ENCODE measurements around the gene IGFL3. TPM values are rescaled to one million over a fixed set of nuclear protein-coding genes. Genes with fewer than 3 reads are reported as not detected.

The IGFL3 gene
- total RNA-seq, 4 donors from 2014 or later: not detected

DNA sequence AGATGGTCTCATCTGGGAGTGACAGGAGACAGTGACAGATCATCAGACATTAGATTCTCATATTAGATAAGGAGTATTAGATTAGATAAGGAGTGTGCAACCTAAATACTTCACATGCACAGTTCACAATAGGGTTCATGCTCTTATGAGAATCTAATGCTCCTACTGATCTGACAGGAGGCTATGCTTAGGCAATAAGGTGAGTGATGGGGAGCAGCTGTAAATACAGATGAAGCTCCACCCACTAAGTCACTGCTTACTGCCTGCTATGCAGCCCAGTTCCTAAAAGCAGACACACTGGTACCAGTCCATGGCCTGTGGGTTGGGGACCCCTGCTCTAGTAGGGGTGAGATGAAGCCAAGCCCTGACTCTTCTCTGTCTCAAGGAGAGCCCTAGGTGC is 10.0 kb upstream of the IGFL3 start:
- H3K27ac ChIP-seq (replicated peaks in 1 of 4): peak overlapping the region in 3 of 4 donors; percentile 62 to 78 (median 74)
- TF ChIP-seq POLR2A (IDR thresholded peaks at IDR 0.05; ENCODE audit: low read depth) (no peak), EP300 (IDR thresholded peaks at IDR 0.05) (no peak), POLR2AphosphoS5 (IDR thresholded peaks at IDR 0.05) (no peak)
- TF ChIP-seq, protein P1, sequence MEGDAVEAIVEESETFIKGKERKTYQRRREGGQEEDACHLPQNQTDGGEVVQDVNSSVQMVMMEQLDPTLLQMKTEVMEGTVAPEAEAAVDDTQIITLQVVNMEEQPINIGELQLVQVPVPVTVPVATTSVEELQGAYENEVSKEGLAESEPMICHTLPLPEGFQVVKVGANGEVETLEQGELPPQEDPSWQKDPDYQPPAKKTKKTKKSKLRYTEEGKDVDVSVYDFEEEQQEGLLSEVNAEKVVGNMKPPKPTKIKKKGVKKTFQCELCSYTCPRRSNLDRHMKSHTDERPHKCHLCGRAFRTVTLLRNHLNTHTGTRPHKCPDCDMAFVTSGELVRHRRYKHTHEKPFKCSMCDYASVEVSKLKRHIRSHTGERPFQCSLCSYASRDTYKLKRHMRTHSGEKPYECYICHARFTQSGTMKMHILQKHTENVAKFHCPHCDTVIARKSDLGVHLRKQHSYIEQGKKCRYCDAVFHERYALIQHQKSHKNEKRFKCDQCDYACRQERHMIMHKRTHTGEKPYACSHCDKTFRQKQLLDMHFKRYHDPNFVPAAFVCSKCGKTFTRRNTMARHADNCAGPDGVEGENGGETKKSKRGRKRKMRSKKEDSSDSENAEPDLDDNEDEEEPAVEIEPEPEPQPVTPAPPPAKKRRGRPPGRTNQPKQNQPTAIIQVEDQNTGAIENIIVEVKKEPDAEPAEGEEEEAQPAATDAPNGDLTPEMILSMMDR (IDR thresholded peaks at IDR 0.05): no peak
- H3K36me3 ChIP-seq: no peaks in the 10 kb centered on the region
- no peak overlapping the region for H3K4me3 ChIP-seq
- peak; percentile 68 for DNase-seq (ENCODE audit: extremely low spot score)
- intact Hi-C loops (cut with DNase I): no loop called here
- no peaks in the 10 kb centered on the region for H3K27me3 ChIP-seq
- peaks cover 19 to 24% (median 22%) of the 10 kb centered on the region in 4 donors for H3K4me1 ChIP-seq
- no peaks in the 10 kb centered on the region for H3K9me3 ChIP-seq

DNA sequence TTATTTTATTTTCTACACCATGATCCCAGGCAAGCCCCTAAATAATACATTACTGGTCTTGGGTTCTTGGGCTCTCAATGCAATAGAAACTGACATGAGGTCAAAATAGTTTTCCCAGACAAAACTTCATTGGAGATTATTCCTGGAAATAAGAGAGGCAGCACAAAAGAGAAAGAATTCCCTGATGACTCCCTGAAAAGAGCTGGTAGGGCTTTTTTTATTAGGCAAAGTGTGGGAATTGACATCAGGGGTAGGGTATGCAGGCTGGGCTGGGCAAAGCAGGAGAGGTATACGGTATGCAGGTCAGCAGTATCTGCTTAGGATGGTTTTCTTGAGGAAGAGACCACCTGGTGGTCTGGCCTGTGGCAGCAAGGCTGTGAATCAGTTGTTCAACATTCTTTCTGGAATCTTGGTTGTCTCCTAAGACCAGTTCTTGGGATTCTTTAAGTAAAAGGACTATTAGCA is 9.3 kb upstream of the IGFL3 start:
- no peaks in the 10 kb centered on the region for H3K27me3 ChIP-seq
- H3K4me3 ChIP-seq: no peak overlapping the region
- no peaks in the 10 kb centered on the region for H3K36me3 ChIP-seq
- TF ChIP-seq EP300 (IDR thresholded peaks at IDR 0.05) (no peak), POLR2AphosphoS5 (IDR thresholded peaks at IDR 0.05) (no peak), POLR2A (IDR thresholded peaks at IDR 0.05; ENCODE audit: low read depth) (no peak)
- TF ChIP-seq, protein P1 (IDR thresholded peaks at IDR 0.05): no peak
- no peaks in the 10 kb centered on the region for H3K9me3 ChIP-seq
- peak overlapping the region; percentile 62 to 78 (median 74) for H3K27ac ChIP-seq (replicated peaks in 1 of 4)
- intact Hi-C loops (cut with DNase I): no loop called here
- WGBS: 94% methylated on average over 1 of the region's 1 CpG
- H3K4me1 ChIP-seq: peaks cover 19 to 24% (median 22%) of the 10 kb centered on the region in 4 donors
- peak; percentile 42 for DNase-seq (ENCODE audit: extremely low spot score)

DNA sequence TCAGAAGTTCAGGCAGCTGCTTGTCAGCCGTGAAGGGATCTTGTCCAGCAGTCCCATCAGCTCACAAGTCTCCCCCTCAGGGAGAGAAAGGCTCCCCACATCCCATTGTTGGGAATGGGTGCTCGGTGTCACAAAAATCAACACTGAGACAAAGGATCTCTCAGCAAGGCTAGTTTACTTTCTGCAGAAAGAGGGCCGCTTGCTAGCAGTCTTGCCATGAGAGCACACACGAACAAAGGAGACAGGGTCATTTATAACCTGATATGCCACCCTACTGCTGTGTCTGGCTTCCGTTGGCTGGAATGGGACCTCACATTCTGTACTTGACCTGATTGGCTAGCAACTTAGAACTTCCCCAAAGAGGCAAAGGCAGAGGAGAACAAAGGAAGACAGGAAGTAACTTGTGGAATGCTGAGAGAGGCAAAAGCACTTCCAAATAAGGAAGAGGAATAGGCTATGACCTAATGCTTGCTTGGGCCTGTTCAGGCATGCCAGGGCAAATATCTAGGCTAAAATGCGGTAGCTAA is 8.7 kb upstream of the IGFL3 start:
- no peak overlapping the region for H3K4me3 ChIP-seq
- no peaks in the 10 kb centered on the region for H3K9me3 ChIP-seq
- peak overlapping the region; percentile 62 to 78 (median 73) for H3K27ac ChIP-seq (replicated peaks in 1 of 4)
- intact Hi-C loops (cut with DNase I): no loop called here
- no peaks in the 10 kb centered on the region for H3K36me3 ChIP-seq
- DNase-seq (ENCODE audit: extremely low spot score): peak; percentile 90
- TF ChIP-seq POLR2A (IDR thresholded peaks at IDR 0.05; ENCODE audit: low read depth): no peak
- TF ChIP-seq POLR2AphosphoS5 (IDR thresholded peaks at IDR 0.05): peak; percentile 48 to 49
- no peaks in the 10 kb centered on the region for H3K27me3 ChIP-seq
- WGBS: 53% methylated on average over 6 of the region's 6 CpGs
- peaks cover 19 to 24% (median 22%) of the 10 kb centered on the region in 4 donors for H3K4me1 ChIP-seq

DNA sequence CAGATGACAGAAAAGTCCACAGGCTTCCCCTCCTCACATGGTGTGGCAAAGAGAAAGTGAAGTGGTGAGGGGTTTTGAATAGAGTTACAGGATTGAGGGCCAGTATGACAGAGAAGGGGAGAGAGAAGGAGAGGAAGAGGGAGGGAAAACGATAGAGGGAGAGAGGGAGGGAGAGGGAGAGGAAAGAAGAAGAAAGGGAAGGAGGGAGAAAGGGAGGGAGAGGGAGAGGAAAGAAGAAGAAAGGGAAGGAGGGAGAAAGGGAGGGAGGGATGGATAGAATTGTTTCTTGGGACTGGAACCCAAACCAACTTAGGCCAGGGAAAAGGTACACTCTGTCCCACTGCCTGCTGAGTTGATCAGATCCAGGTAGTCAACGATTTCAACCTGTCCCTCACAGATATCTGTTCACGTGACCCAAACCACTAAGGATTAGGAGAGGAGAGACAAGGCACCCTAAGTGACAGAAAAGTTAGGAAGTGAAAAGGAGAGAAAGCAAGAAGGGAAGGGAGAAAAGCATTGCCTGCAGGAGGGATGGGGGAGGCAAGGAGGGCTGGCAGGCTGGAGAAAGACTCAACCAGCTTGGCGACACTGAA is 8.1 kb upstream of the IGFL3 start:
- H3K9me3 ChIP-seq: no peaks in the 10 kb centered on the region
- TF ChIP-seq EP300 (IDR thresholded peaks at IDR 0.05) (no peak), POLR2AphosphoS5 (IDR thresholded peaks at IDR 0.05) (no peak), POLR2A (IDR thresholded peaks at IDR 0.05; ENCODE audit: low read depth) (no peak)
- TF ChIP-seq, protein P1 (IDR thresholded peaks at IDR 0.05): no peak
- intact Hi-C loops (cut with DNase I): no loop called here
- peaks cover 19 to 24% (median 22%) of the 10 kb centered on the region in 4 donors for H3K4me1 ChIP-seq
- H3K27ac ChIP-seq (replicated peaks in 1 of 4): peak overlapping the region; percentile 62 to 78 (median 73)
- no peaks in the 10 kb centered on the region for H3K27me3 ChIP-seq
- no peak overlapping the region for H3K4me3 ChIP-seq
- no peaks in the 10 kb centered on the region for H3K36me3 ChIP-seq
- peak; percentile 14 for DNase-seq (ENCODE audit: extremely low spot score)
- 74% methylated on average over 4 of the region's 4 CpGs for WGBS

DNA sequence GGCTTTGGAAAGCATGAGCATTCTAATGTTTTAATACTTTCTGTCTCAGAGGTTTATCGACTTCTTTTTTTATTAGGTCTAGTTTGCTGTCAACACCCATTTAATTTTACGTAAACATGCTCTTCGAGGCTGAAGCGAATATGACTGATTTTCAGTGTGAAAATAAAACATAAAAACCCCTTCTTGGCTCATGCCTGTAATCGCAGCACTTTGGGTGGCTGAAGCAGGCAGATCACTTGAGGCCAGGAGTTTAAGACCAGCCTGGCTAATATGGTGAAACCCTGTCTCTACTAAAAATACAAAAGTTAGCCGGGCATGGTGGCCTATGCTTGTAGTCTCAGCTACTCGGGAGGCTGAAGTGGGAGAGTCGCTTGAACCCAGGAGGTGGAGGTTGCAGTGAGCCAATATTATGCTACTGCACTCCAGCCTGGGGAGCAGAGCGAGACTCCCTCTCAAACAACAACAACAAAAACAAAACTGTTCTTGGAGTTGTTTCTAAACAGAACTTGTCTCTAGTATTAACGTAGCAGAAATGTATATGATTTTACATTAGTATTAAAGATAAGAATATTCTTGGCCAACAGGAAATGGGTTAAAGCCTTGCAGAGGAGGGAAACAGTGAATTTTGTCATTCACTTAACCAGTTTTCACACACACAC is 7.1 kb upstream of the IGFL3 start:
- H3K4me3 ChIP-seq: no peak overlapping the region

More for the DNA sequence above, 7.1 kb upstream of the IGFL3 start:
- peak; percentile 14 for DNase-seq (ENCODE audit: extremely low spot score)
- Histone ChIP-seq H3K27ac (replicated peaks in 1 of 4) (peak overlapping the region in 1 of 4 donors; percentile 74), H3K27me3 (no peaks in the 10 kb centered on the region), H3K36me3 (no peaks in the 10 kb centered on the region), H3K4me1 (peaks cover 19 to 24% (median 22%) of the 10 kb centered on the region in 4 donors), H3K9me3 (no peaks in the 10 kb centered on the region)
- no peak for TF ChIP-seq EP300 (IDR thresholded peaks at IDR 0.05)
- 77% methylated on average over 10 of the region's 10 CpGs for WGBS
- intact Hi-C loops (cut with DNase I): no loop called here
